Measurements from ENCODE around the gene BEND4.

GRCh38 chr4:42080306-42080705 lies 72.1 kb downstream of the BEND4 start:
- TF ChIP-seq CTCF (IDR thresholded peaks at IDR 0.05) (no peak), EP300 (IDR thresholded peaks at IDR 0.05) (no peak), POLR2AphosphoS5 (IDR thresholded peaks at IDR 0.05) (no peak)

All from esophagus muscularis mucosa (tissue), 4 donors.